GM21723 (cell line): ENCODE measurements around the gene ZNF626.
"Not testable (repeated sequence)": the region's sequence is repeated elsewhere in the genome, so short reads cannot be mapped to it uniquely, and the experiment has no call there.

ENCODE experiments used
- ATAC-seq: cut with Tn5 transposase; IDR thresholded peaks from one replicate; pipeline ENCODE4 v1.9.1; 2021; ENCODE audit warnings: mild to moderate bottlenecking, moderate library complexity; ENCODE audit not compliant: unreplicated experiment

The ZNF626 gene

DNA sequence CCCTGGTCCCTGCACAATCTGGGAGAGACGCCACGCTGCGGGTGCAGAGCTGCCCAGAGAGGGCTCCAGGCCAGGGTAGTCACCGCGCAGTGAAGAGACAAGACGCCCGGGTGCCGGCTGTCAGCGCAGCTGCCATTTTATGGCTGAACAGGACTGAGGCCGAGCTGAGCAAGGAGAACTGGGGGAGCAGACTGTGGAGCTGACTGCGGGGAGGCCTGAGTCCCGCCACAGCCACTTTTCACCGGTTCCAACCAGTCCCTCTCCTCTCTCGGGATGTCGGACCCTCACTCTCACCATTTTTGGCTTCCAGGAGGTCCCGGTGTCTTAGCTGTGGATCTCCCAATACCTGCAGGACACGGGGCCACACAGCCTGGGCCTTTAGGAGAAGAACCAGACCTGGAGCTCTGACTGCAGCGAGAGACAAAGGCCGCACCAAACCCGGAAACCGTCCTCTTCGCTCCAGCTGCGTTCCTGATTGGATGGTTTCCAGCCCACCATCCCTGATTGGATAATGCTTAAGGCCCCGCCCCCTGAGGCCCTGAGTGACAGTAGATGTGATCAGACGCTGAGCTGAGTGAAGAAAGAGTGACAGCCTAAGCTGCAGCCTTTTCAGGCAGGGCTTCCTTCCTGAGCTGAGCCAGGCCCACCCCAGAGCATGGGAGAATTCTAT, at the start of gene ZNF626:
Gene ZNF626, minus strand, starts transcription at position 422 of the 670 bp plus-strand sequence. Its CDS starts 125 bp downstream, at position 297.
- ATAC-seq = peak; percentile 91

DNA sequence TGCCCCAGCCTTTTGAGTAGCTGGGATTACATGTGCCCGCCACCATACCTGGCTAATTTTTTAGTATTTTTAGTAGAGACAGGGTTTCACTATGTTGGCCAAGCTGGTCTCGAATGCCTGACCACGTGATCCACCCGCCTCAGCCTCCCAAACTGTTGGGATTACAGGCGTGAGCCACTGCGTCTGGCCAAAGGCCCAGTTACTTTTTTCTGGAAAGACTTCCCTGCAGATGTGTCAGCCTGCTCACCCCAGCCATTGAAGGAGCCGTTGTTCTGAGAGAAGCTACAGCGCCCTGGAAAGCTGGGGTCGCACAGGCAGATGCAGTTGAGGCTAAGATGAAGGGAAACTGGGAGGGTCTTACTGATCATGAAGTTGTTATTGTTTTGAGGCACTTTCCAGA, 7.9 kb upstream of the ZNF626 start:
- ATAC-seq = no peak

DNA sequence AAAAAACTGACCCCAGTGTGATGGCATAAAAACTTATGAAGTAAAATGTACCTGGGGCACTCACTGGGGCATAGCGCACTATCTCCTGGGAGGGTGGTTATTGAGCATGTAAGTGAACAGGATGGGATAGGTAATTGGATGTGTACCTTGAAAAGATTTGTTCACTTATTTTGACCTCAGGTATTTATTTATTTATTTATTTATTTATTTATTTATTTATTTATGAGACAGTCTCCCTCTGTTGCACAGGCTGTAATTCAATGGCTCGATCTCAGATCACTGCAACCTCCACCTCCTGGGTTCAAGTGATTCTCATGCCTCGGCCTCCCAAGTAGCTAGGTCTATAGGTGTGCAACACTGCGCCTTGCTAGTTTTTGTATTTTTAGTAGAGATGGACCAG, 5.9 kb upstream of the ZNF626 start:
- no peak for ATAC-seq

DNA sequence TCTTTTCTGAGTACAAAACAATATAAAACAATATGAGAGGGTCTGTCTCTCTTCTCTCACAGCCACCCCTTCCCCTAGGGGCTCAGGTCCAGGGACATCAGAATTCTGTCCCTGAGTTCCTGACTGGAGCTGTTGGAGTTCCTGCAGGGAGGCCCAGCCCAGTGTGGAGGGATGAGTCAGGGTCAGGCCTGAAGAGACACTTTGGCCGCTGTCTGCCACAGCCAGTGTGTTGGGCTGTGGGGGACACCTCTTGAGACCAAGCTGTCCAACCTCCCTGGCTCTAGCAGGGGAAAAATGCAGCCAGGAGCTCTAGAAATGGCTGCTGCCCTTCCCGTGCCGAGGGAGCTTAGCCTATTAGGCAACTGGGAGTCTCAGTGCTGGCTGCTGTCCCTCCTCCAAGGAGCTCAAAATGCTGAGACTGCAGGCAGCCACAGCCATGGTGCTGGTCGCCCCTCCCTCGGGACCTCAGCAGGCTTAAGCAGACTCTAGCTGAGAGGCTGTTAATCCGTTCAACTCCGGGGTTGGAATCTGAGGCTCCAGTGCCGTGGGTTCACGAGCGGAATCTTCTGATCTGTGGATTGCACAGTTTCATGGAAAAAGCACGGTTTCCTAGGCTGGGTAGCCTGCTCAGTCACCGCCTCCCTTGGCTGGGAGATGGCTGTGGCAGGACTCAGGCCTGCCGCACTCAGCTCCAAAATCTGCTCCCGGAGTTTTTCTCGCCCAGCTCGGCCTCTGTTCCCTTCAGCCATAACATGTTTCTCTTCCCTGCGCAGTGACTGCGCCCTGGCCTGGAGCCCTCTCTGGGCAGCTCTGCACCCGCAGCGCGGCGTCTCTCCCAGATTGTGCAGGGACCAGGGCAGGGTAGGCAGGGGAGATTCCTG, 3.8 kb upstream of the ZNF626 start:
- no peak for ATAC-seq

DNA sequence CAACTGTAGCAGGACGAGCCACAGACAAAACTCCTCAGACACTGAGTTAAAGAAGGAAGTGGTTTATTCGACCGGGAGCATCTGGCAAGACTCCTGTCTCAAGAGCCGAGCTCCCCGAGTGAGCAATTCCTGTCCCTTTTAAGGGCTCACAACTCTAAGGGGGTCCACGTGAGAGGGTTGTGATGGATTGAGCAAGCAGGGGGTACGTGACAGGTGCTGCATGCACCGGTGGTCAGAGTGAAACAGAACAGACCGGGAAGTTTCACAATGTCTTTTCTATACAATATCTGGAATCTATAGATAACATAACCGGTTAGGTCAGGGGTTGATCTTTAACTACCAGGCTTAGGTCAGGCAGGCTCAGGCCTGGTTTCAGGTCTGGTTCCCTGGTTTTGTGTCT, 3.1 kb upstream of the ZNF626 start:
- not testable (repeated sequence) for ATAC-seq

DNA sequence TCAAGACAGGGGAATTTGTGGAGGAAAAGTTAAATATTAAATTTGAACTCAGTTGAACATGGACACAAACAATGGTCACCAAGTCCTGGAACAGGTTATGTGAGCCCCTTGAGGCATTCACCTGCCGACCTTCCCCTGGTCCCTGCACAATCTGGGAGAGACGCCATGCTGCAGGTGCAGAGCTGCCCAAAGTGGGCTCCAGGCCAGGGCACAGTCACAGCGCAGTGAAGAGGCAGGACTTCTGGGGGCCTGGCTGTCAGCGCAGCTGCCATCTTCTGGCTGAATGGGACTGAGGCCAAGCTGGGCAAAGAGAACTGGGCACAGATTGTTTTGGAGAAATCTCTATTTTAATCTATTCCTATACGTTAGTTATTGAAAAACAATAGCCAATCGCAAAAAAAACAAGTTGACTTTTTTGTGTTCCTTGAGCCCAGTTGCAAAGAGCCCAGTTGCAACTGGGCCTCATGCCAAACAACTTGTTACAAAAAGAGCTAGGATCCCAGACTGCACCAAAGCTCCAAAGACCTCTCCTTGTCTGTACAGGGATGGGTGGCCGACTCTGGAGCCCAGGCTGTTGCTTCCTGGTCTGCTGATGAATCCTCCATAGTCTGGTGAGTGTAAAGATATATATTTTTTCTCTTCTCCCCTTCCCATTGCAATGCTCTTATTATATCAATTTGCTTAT, 1.2 kb upstream of the ZNF626 start:
- no peak for ATAC-seq

DNA sequence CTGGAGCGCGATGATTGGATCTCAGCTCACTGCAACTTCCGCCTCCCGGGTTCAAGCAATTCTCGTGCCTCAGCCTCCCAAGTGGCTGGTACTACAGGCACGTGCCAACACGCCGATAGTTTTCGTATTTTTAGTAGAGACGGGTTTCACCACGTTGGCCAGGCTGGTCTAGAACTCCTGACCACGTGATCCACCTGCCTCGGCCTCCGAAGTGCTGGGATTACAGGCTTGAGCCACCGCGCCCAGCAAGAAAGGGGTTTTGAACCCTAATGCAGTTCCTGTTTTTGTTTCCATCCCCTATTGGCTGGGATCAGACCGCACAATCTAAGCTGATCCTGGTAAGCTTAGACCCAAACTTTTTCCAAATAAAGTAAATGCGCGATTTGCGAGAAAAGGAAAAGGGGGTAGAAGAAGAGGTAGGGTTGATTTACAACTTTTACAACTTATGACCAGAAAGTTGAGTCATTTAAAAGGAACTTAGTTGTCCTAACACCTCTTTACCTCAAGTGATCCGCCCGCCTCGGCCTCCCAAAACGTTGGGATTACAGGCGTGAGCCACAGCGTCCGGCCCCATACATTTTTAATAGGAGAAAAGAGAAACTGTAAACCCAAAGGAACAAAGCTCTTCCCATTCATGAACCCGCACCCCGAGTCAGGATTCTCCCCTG, 764 bp downstream of the ZNF626 start:
- ATAC-seq = no peak

DNA sequence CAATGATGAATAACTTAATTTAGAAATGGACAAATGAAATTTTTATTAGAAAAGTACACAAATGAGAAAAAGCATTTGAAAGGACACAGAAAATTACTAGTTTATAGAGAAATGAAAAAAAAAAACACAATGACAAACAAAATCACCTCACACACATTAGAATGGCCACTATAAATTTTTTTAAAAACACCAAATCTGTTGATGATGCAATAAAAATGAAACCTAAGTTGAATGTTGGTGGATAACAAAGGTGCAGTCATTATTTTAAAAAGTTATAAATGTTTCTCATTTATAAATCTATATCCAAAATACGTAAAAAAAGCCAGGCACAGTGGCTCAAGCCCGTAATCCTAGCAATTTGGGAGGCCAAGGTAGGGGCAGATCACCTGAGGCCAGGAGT, 20.8 kb downstream of the ZNF626 start:
- no peak for ATAC-seq

DNA sequence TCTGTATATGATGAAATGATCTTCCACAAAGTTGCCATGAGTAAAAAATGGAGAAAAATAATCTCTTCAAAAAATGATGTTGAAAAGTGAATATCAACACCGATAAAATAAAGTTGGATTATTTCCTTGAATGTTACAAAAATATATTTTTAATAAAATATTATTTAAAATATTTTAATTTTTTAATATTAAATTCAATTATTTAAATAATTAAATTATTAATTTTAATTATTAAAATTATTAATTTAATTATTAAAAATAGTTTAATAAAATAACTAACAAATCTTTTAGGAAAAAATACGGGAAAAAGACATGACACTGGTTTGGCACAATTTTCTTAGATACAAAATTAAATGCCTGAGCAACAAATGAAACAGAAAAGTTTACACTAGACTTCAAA, 21.3 kb downstream of the ZNF626 start:
- ATAC-seq = no peak

DNA sequence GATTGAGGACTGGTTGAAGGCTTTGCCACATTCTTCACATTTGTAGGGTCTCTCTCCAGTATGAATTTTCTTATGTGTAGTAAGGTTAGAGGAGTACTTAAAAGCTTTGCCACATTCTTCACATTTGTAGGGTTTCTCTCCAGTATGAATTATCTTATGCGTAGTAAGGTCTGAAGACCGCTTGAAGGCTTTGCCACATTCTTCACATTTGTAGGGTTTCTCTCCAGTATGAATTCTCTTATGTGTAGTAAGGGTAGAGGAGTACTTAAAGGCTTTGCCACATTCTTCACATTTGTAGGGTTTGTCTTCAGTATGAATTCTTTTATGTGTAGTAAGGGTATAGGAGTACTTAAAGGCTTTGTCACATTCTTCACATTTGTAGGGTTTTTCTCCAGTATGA, 36.8 kb downstream of the ZNF626 start:
- ATAC-seq = not testable (repeated sequence)

DNA sequence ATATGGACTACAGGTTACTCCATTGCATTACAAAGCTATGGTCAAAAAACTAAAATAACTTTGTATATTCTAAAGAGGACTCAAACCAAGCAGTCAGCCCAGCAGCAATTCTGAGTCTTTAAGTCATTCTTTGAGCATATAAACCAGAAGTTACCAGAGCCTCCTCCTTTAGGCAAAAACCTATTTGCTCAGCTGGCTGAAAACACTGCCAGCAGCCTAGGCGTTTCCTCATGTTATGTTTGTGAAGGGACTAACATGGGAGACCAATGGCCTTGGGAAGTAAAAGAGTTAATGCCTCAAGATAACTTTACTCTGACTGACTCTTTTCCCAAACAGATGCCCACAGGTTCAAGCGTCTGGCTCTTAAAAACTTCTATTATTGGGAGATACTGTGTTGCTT, 45.3 kb downstream of the ZNF626 start:
- ATAC-seq = no peak

DNA sequence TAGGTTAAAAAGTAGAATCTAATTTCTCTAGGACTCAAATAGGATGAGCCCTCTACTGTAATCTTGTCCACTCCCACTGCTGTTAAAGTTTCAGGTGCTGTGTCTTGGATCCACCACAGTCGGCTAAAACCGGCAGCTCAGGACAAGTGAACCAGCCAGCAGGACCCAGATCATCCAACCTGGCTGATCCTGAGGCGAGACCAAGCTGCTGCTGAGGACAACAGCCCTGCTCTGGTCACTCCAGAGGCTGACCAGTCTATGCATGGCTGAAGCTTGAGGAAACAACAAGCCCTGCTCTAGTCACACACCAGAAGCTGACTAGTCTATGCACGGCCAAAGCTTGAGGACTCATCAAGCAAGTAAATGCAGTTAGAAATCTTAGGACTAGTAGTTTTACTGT, 46.4 kb downstream of the ZNF626 start:
- not testable (repeated sequence) for ATAC-seq

DNA sequence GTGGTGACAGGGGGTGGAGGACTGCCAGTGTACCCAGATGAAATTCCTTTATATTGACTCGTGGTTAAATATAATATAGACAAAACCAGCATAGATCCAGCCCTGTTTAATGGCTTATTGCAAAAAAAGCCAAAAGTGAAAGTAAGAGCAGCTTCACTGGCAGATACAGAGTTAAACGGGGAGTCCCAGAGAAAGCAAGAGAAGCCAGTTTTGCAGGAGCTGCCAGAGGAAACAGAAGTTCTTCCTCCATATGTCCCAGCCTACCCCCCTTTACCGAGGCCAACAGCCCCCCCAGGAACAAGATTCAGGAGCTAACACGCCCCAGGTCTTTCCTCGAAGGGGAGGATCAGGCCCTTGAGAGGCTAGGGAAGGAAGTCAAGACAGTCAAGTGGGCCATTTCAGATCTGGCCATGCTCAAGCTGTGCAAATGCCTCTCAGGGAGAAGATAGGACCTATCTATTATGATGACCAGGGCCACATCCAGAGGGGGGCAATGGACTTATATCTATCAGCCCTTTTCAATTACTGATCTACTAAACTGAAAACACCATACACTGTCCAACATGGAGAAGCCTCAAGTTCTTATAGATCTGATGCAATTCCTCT, 48.6 kb downstream of the ZNF626 start:
- ATAC-seq = no peak

DNA sequence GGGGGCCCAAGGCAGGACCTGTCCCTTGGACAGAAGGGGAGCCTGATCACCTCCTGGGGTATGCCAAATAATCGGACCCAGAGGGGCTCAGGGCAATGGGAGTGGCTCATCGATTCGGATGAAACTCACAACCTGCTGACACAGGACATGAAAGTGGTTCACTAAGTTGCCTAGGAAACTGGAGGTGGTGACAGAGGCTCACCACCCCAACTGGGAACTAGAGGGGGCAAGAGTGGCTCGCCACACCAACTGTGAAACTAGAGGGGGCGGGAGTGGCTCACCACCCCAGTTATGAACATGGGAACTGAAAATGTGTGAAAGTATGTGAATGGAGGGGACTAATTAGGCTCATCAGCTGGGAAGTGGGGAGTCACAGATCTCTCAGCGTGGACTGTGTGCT, 49.5 kb downstream of the ZNF626 start:
- no peak for ATAC-seq

DNA sequence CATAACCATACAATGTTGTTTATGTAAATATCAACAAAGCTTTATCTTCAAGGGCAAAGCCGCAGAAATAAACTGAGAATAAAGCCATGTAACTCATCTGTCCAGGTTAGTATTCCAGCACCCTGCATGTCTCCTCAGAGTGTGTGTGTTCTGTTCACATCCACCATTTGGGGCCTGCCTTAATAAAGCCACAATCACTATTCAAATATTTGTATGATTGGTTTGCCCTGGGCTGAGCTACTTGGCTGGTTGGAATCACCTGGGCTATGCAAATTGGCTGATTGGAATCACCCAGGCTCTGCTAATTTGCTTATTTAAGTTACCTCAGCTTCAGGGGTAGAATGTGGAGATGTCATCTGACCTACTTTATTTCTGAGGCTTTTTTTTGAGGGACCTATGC, 53.4 kb downstream of the ZNF626 start:
- no peak for ATAC-seq
